IPS-NIHi7 (cell line): ENCODE measurements around the gene EFCAB9.
"Not testable (repeated sequence)": the region's sequence is repeated elsewhere in the genome, so short reads cannot be mapped to it uniquely, and the experiment has no call there.

Experiments used
- DNase-seq: peaks from one replicate; pipeline ENCODE4 v3.0.0; 2012; ENCODE audit warnings: mixed read lengths; ENCODE audit errors: extremely low spot score

The EFCAB9 gene

GRCh38 chr5:172188033-172188892 lies 5.7 kb upstream of the EFCAB9 start, which contains the start of gene STK10:
STK10 (minus strand) TSS chr5:172188224; CDS start chr5:172188042, 182 bp downstream.
- DNase-seq, result peak; percentile 95

GRCh38 chr5:172188893-172189692 lies 4.9 kb upstream of the EFCAB9 start:
- DNase-seq, result peak; percentile 59

- no peak for DNase-seq
Measured at GRCh38 chr5:172189693-172190296, 4.2 kb upstream of the EFCAB9 start.

GRCh38 chr5:172194985-172195774 lies 1.2 kb downstream of the EFCAB9 start:
- no peak for DNase-seq

GRCh38 chr5:172197775-172198174 lies 3.8 kb downstream of the EFCAB9 start:
- DNase-seq, result not testable (repeated sequence)

GRCh38 chr5:172199446-172199845 lies 5.5 kb downstream of the EFCAB9 start:
- DNase-seq, result no peak

GRCh38 chr5:172200476-172200875 lies 6.5 kb downstream of the EFCAB9 start:
- DNase-seq, result no peak

- not testable (repeated sequence) for DNase-seq
Measured at GRCh38 chr5:172205984-172206383, 12.0 kb downstream of the EFCAB9 start.

- no peak for DNase-seq
Measured at GRCh38 chr5:172207511-172207910, 13.5 kb downstream of the EFCAB9 start.

GRCh38 chr5:172209714-172210113 lies 15.7 kb downstream of the EFCAB9 start:
- DNase-seq, result no peak

- no peak for DNase-seq
Measured at GRCh38 chr5:172211676-172212075, 17.7 kb downstream of the EFCAB9 start.

GRCh38 chr5:172213126-172213525 lies 19.2 kb downstream of the EFCAB9 start:
- no peak for DNase-seq

- no peak for DNase-seq
Measured at GRCh38 chr5:172216345-172216744, 22.4 kb downstream of the EFCAB9 start.

- no peak for DNase-seq
Measured at GRCh38 chr5:172219296-172219695, 25.3 kb downstream of the EFCAB9 start.

- no peak for DNase-seq
Measured at GRCh38 chr5:172223901-172224873, 30.2 kb downstream of the EFCAB9 start.

GRCh38 chr5:172224996-172225395 lies 31.0 kb downstream of the EFCAB9 start:
- DNase-seq, result no peak

- no peak for DNase-seq
Measured at GRCh38 chr5:172229904-172230303, 35.9 kb downstream of the EFCAB9 start.

- no peak for DNase-seq
Measured at GRCh38 chr5:172234031-172234430, 40.1 kb downstream of the EFCAB9 start.

- no peak for DNase-seq
Measured at GRCh38 chr5:172235132-172235780, 41.3 kb downstream of the EFCAB9 start.
